Stimulated activated CD8-positive, alpha-beta memory T cell treated with anti-CD3 and anti-CD28 coated beads, Interleukin-4, amount 100 ng/mL, for 48 hours (primary cell): Measurements from ENCODE around the gene DDRGK1.

Experiments used
- DNase-seq: peaks from one replicate; pipeline ENCODE4 v3.0.0-alpha.2; 2020

DDRGK1 gene

GRCh38 chr20:3180319-3180718, 24.2 kb downstream of the DDRGK1 start:
- no peak for DNase-seq

GRCh38 chr20:3177746-3178485, 26.6 kb downstream of the DDRGK1 start:
- DNase-seq = no peak

- no peak for DNase-seq
These were observed 29.2 kb downstream of the DDRGK1 start for GRCh38 chr20:3175270-3175669.

GRCh38 chr20:3174442-3175261, 29.8 kb downstream of the DDRGK1 start:
- DNase-seq = no peak

- peak; percentile 95 for DNase-seq
These were observed 30.7 kb downstream of the DDRGK1 start for GRCh38 chr20:3173610-3174441.

- DNase-seq = peak; percentile 83
These were observed 31.4 kb downstream of the DDRGK1 start, which contains the start of gene LZTS3 for GRCh38 chr20:3172933-3173609. LZTS3 (minus strand) TSS chr20:3173549; CDS start chr20:3167163, 6,386 bp downstream.

GRCh38 chr20:3172126-3172932, 32.2 kb downstream of the DDRGK1 start:
- no peak for DNase-seq

- no peak for DNase-seq
These were observed 32.9 kb downstream of the DDRGK1 start for GRCh38 chr20:3171391-3172125.

- no peak for DNase-seq
These were observed 35.5 kb downstream of the DDRGK1 start for GRCh38 chr20:3168829-3169590.

GRCh38 chr20:3168079-3168828, 36.2 kb downstream of the DDRGK1 start:
- no peak for DNase-seq

GRCh38 chr20:3167738-3168078, 36.8 kb downstream of the DDRGK1 start:
- DNase-seq = no peak

GRCh38 chr20:3166913-3167342, 37.6 kb downstream of the DDRGK1 start:
- no peak for DNase-seq

GRCh38 chr20:3166338-3166912, 38.1 kb downstream of the DDRGK1 start:
- no peak for DNase-seq

- DNase-seq = no peak
These were observed 38.8 kb downstream of the DDRGK1 start for GRCh38 chr20:3165473-3166337.

GRCh38 chr20:3164763-3165410, 39.6 kb downstream of the DDRGK1 start:
- DNase-seq = no peak

- no peak for DNase-seq
These were observed 40.3 kb downstream of the DDRGK1 start for GRCh38 chr20:3164043-3164762.
